Ecto neural progenitor cell (in vitro differentiated cells): ENCODE measurements around the gene ARHGAP27.

ENCODE experiments used
- DNase-seq: peaks from one replicate; pipeline ENCODE4 v3.0.0-alpha.2; 2018; ENCODE audit warnings: low spot score

Gene ARHGAP27

GRCh38 chr17:45363498-45363897 is 69.2 kb downstream of the ARHGAP27 start:
- DNase-seq, result peak; percentile 23

DNA sequence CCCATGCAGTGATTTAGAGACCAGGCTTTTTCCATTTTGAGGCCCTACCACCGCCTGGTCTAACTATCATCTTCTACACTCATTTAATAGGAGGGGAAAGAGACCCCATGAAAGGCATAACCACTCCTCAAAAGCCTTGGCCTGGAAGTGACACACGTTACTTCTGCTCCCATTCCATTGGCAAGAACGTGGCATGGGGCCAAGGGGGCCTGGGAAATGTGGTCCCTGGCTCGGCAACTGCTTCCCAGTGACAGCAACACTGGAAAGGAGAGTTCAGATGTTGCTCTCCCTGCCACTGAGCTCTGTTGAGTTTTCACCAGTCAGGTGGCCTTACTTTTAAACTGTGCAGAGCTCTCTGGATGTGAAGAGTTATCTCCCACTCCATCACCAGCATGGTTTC is 70.7 kb downstream of the ARHGAP27 start:
- DNase-seq, result no peak

GRCh38 chr17:45361451-45361850 is 71.2 kb downstream of the ARHGAP27 start:
- peak; percentile 22 for DNase-seq

DNA sequence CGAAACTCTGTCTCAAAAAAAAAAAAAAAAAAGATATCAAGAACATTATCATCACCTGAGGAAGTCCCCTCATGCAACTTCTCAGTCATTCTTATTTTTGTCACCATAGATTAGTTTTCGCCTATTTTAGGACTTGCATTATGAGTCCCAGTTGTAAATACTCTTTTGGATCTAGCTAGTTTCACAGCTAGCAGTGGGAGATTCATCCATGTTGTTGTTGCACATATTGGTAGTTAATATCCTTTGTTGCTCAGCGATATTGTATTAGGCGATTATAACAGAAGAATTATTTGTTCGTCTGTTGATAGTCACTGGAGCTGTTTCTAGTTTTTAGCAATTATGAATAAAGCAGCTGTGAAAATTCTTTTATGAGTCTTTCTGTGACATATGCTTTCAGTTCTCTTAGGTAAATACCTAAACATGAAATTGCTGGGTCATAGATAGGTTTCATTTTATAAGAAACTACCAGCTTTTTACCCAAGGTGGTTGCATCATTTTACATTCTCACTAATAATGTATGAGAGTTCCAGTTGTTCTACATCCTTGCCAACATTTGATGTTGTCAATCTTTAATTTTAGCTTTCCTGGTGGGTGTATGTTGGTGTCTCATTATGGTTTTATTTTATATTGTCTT is 75.2 kb downstream of the ARHGAP27 start:
- DNase-seq, result no peak

DNA sequence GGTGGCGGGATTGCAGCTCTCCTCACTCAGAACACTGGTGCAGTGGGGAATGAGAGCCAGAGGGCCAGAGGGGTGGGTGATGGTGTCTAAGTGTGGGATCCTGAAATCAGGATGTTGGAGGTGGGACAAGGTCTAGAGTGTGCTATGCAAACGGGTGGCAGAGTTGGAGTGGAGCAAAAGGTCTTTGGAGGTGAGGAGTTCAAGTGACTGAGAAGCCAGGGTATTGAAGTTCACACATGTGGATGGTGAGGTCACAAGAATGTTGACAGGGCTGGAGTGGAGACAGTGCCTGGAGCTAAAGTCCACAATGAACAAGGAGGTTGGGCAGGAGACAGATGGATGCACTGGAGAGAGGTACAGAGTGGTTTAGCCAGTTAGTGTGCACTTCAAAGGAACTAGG is 77.6 kb downstream of the ARHGAP27 start:
- DNase-seq, result peak; percentile 44

GRCh38 chr17:45353043-45353442 is 79.6 kb downstream of the ARHGAP27 start:
- DNase-seq, result peak; percentile 35

DNA sequence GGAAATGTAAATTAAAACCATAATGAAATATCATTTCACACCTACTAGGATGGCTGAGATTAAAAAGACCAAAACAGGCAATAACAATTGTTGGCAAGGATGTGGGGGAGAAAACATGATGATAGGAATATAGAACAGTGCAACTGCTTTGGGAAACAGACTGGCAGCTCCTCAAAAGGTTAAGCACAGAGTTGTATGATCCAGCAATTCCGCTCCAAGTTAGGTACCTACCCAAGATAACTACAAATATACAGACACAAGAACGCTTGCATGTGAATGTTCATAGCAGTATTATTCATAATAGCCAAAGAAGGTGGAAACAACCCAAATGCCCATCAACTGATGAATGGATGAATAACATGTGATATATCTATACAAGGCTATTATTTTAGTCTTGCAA is 80.8 kb downstream of the ARHGAP27 start:
- DNase-seq, result no peak

DNA sequence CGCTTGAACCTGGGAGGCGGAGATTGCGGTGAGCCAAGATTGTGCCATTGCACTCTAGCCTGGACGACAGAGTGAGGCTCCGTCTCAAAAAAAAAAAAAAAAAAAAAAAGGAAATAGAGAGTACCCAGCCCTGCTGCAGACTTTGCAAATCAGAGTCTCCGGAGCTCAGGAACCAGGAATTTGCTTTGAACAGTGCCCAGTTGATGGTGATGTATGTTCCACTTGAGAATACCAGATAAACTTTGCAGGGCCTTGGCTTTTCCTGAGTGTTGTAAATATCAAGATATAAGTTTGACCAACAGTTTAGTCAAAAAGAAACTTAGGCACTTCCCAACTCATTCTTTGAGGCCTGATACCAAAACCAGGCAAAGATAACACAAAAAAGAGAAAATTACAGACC is 85.2 kb downstream of the ARHGAP27 start:
- no peak for DNase-seq

DNA sequence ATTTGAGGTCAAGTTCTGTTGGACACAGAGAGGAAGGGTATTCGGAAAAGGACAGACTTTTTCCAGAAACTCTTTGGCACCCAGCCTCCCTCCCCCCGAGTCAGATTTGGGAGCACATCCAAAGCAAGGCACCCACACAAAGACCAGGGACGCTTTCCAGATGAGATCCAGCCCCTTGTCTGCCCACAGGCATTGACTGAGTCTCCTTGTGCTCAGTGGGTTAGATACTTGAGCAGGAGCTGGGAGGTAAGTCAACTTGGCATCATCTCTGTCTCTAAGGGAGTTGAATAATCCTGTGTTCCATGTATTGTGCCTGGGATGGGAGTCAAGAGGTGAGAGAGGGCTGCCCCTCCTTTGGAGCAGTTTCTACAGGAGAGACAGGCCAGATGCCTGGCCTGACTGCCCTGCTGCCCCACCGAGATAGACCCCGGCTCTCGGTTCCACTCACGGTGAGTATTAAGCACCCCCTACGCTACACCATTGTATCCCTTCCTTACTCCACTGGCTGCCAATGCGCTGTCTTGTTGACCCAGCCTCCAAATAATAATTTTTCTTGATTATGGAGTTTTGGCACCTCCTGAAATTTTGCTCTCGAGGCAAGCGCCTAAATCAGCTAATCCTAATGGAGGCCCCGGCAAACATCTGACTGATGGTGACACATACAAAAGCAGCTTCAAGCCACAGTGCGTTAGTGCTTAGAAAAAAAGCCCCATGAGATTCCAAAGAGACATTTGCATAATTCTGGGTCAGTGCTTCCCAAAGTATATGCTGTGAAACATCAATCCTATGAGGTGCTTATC is 86.3 kb downstream of the ARHGAP27 start:
- DNase-seq, result peak; percentile 47

- no peak for DNase-seq
Observed at GRCh38 chr17:45345554-45346215, 87.0 kb downstream of the ARHGAP27 start.

DNA sequence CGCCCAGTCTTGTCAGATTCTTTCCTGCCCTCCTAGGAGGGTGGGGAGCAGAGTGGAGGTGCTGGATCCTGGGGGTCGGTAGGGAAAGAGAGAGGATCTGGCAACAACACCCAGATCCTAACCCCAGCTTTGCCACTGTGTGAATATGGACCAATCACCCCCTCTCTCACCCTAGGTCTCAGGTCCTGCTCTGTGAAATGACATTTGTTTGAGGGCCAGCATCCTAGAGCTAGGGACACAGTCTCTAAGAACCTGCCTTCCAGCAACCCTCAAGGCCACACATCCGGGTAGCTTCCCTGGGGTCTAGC is 87.5 kb downstream of the ARHGAP27 start:
- peak; percentile 37 for DNase-seq

DNA sequence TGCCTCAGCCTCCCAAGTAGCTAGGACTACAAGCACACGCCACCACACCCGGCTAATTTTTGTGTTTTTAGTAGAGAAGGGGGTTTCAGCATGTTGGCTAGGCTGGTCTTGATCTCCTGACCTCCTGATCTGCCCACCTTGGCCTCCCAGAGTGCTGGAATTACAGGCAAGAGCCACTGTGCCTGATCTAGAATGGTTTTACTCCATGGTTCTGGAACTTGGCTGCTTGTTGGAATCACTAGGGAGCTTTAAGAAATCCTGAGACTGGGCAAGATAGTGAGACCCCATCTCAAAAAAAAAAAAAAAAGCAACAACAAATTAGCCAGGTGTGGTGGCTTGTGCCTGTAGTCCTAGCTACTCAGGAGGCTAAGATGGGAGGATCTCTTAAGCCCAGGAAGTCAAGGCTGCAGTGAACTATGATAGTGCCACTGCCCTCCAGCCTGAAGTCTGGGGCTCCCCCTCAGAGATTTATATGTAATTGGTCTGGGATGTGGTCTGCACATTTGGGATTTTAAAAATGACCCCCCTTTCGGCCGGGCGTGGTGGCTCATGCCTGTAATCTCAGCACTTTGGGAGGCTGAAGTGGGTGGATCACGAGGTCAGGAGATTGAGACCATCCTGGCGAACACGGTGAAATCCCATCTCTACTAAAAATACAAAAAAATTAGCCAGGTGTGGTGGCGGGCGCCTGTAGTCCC is 88.6 kb downstream of the ARHGAP27 start:
- DNase-seq, result peak; percentile 8
